ENCODE measurements around the gene RUNX3. TPM values are rescaled to one million over a fixed set of nuclear protein-coding genes. Genes with fewer than 3 reads are reported as not detected.
A peak's percentile ranks its signal among the peaks of the same experiment; 100 is the strongest.

The RUNX3 gene
- total RNA-seq, 1 donor from 2014 or later = 0.51 TPM

DNA sequence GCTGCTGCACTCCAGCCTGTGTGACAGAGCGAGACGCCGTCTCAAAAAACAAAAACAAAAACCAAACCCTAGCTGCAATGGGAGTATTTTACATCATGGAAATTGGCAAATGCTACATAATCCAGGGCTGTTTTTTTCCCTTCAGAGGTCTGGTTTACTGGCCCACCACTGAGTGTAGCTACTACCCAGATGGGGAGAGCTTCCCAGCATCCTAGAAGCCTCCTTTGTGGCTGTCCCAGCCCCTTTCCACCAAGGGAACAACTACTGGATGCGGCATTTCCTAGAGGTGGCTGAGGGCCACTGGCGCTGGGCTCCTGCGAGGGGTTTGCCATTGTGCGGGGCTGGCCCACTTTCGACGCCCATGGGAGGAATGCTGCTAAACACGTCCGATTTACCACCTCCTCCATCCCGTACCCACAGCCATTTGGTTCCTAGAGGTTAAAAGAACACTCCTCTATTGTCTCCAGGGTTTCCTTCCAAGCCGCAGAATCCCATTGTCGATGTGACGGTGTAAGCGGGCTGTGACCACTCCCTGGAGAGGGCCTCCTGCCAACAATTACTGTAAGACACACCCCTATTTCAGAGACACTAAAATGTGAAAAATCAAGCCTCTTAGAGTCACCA, 55.4 kb downstream of the RUNX3 start:
- intact Hi-C loops (cut with DNase I) = no loop called here
- DNase-seq (ENCODE audit: low spot score) = peak; percentile 56

DNA sequence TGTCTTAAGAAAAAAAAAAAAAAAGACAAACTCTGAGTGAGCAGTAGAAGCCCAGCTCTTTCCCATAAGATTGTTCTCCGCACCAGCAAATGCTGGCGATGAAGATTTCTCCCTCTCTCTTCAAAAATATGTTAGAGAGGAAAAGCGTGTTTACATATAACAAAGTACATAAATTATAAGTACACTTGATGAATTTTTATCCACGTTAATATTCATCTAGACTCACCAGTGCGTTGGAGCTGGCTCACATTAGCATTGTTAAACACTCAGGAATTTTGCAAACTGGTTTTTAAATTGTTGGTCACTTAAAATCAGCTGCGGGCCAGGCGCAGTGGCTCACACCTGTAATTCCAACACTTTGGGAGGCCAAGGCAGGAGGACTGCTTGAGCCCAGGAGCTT, 56.0 kb downstream of the RUNX3 start:
- DNase-seq (ENCODE audit: low spot score) = no peak
- intact Hi-C loops (cut with DNase I) = no loop called here

DNA sequence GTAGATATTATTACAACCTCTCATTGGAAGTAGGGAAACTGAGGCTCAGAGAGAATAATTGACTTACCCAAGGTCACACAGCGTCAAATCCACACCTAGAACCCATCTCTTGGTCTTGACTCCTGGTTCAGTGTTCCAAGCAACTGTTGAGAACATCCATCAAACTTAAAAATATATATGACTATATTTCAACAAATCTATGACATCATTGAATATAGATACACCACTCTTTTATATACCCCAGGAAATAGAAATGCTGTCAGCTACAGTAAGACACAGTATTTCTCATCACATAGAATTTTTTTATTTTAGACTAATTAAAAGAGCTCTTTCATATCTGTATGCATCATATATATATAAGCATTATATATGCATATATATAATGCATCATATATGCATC, 56.9 kb downstream of the RUNX3 start:
- intact Hi-C loops (cut with DNase I) = no loop called here
- no peak for DNase-seq (ENCODE audit: low spot score)

DNA sequence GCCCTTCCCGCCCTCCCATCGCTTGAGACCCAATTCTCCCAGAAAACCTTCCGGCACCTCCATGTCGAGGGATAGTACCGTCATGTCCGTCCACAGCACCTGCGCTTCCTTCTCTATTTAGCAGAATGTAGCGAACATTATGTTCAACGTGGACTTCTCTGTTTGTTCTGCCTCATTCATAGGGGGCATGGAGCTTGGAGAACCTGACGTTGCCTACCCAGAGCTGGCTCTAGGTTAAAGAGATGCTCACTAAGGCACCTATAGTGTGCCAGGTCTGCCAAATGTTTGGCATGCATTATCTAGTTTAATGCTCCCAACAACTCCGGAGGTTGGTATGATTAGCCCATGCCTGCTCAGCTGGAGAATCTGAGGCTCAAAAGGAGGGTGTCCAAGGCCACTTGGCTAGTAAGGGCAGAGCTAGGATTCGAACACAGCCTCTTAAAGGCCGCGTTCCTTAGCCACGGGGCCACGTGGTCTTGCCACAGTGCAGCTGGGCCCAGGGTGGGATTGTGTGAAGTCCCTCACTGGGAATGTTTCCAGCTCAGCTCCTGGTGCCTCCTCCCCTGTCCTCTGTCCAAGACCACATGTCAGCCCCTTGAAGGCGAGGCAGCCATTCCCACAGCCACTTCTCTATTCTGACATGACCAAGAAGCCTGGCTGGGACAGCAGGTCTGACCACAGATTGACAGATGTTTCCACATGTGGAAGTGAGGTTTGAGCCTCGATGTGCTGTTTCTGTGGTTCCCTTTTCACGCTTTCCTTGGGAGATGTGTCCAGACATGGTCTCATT, 57.8 kb downstream of the RUNX3 start:
- intact Hi-C loops (cut with DNase I) = no loop called here
- DNase-seq (ENCODE audit: low spot score) = no peak

DNA sequence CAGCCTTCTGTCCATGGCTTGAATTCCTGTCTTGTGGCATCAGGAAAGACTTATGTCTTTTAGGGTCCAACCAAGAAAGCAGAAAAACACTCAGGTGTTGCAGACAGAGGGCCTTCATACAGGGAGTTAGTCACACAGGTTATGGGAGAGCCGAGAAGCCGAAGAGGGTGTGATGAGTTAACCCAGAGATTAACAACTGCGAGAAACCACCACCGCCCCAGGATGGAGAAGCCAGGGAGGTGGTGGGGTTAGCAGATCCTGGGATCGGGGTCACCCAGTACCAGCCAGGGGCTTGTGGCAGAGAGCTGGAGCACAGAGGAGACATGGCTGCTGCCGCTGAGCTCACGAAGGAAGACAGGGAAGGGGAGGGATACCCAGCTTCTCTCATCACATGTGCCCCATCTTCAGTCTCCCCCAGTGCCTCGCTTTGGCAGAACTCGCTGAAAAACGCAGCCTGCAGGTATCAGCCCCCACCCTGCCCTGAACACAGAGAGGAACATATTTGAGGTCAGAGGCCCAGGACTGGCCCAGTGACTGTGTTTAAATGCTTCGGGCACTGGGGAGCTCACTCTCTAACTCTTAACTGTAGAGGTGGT, 58.7 kb downstream of the RUNX3 start:
- no peak for DNase-seq (ENCODE audit: low spot score)
- intact Hi-C loops (cut with DNase I) = no loop called here

DNA sequence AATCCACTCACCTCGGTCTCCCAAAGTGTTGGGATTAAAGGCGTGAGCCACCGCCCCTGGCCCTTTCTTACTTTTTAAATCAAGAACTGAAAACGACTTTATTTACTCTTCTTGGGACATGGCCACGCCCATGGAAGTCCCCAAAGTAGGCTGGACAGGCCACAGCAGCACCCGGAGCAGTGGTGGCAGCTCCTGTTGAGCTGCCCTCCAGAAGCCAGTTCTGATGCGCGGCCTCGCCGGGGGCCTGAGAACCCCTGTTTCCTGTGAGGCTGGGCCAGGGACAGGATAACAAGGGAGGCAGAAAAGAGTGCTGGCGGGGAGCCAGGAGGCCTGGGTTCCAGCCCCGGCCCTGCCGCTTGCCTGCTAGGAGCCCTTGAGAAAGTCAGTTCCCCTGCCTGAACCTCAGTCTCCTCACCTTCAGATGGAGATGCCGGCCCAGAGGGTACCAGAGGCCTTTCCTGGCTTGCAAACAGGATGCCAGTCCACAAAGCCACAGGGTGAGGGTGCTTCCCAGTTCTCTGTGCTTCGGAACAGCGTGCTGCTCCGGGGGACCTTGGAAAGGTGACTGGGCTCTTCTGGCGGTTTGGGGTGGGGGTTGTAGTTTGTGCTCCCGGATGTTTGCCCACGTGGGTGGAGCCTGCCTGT, 59.4 kb downstream of the RUNX3 start:
- intact Hi-C loops (cut with DNase I) = no loop called here
- no peak for DNase-seq (ENCODE audit: low spot score)

DNA sequence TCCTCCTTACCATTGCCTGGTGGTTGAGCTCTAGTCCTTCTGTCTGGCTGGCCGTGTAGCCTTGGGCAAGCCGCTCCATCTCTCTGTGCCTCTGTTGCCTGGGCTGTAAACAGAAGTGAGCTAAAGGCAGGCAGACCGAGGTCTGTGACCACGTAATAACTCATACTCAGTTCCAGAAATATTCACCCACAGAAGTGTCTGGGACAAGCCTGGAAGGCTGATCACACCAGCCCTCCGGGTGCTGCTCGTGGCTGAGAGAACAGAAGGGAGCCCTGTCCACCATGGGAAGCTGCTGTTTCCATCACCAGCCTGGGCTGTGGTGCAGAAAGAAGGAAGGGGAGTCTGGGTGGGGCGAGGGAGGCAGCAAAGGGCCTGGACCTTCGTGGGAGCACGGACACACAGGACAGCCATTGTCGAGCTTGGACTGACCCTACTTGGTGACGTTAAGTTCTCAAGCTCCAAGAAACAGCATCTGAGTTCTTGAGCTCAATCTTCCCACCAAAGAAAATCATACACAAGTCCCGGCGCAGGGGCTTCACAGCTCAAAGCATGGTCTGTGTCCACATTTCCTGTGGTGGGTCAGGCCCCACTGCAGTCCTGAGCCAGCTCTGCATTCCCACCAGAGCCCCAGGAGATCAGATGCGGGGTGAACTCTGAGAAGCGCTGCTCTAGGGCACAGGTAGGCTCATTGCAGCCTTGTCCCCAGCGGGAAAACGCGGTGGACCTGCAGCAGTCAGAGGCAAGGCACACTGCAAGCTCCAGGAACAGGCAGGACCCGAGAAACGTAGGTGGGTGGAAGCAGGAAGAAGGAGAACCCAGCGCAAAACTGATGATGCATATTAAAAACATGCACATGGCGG, 61.8 kb downstream of the RUNX3 start:
- DNase-seq (ENCODE audit: low spot score) = no peak

DNA sequence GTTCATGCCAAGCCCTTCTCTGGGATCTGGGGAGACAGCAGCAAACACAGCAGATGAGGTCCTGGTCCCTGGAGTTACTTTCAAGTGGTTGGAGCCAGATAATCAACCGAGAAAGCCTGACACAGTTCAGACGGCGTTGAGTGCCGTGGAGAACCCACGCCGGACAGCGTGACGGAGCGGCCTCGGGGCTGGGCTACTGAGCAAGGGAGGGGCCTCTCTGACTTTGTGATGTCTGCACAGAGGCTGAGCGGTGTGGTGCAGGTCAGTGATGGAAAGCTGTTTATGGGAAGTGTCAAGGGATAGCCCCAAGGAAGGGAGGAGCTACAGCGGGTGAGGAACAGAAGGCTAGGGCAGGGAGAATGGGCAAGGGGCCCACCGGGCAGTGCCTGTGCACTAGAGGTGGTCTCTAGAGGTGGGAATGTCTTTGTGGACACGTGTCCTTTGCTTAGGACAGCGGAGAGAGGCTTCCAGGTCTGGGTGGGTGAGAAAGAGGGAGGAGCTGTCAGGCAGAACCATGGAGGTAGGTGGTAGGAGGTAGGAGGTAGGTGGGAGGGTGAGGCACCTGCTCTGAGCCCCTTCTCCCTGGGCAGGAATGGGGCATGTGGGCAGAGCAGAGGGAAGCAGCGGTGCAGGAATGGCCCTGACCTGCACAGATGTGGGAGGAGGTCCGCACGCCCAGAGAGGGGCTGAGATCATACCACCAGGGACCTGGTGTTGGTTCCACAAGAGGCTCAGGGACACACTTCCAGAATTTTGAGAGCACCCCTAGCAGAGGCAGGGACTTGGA, 62.8 kb downstream of the RUNX3 start:
- DNase-seq (ENCODE audit: low spot score) = no peak
- intact Hi-C loops (cut with DNase I) = no loop called here

More for the DNA sequence above, 61.8 kb downstream of the RUNX3 start:
- intact Hi-C loops (cut with DNase I) = no loop called here

DNA sequence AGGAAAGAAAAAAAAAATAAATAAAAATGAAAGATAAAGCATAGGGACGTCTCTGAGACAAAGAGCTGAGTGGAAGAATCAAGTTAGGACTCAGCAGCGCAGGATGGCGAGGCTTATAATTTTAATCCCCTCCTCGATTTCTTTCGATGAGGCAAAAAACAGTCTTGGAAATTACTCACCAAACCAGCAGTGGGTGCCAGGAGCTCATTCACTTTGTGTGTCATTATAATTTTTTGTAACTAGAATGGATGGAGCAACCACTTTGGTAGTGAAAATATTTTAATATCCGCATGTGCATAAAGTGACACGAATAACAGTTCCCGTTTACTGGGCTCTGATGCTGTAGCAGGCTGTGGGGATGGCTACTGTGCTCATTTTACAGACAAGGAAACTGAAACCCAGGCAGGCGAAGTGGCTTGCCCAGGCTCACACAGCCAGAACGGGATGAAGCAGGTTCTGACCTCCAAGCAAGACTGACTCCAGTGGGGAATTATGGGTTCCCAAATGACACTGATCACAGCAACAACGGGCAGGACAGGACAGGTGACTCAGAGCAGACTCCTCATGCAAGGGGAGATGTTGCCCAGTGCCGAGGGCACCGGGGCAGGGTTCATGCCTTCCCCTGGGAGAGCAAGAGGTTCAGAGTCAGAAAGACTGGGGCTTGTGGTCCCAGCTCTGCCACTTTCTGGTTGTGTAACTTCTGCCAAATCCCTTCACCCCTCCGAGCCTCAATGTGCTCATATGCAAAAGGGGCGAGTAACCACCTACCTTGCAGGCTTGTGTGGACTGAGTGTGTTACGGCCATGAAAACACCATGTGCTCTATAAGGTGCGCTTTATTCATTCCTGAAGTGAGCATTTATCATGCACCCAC, 63.6 kb downstream of the RUNX3 start:
- intact Hi-C loops (cut with DNase I) = no loop called here
- DNase-seq (ENCODE audit: low spot score) = no peak

DNA sequence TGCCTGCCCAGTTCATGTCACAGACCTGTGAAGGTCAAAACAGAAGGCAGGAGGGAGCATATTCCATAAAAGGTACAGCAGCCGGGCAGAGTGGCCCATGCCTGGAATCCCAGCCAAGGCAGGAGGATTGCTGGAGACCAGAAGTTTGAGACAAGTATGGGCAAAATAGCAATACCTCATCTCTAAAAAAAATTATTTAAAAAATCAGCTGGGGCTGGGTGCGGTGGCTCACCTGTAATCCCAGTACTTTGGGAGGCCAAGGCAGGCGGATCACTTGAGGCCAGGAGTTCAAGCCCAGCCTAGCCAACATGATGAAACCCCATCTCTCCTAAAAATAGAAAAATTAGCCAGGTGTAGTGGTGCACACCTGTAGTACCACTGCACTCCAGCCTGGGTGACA, 64.5 kb downstream of the RUNX3 start:
- intact Hi-C loops (cut with DNase I) = no loop called here
- no peak for DNase-seq (ENCODE audit: low spot score)

DNA sequence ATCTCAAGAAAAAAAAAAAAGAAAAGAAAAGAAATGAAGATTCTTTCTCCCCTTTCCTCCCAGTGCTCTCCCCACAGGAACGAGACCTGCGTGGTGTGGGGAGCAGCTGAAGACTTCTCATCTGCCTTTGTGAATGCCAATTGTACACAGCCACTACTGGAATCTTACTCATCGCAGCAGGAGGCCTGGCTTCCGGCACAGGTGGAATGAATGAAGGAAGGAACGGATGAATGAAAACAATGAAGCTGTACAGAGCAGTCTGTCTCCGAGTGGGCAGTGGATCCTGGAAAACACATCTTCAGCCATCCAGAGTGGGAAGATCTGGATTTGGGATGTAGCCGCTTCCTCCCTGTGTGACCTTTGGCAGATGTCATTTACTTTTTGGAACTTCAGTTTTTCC, 64.9 kb downstream of the RUNX3 start:
- intact Hi-C loops (cut with DNase I) = no loop called here
- DNase-seq (ENCODE audit: low spot score) = no peak

DNA sequence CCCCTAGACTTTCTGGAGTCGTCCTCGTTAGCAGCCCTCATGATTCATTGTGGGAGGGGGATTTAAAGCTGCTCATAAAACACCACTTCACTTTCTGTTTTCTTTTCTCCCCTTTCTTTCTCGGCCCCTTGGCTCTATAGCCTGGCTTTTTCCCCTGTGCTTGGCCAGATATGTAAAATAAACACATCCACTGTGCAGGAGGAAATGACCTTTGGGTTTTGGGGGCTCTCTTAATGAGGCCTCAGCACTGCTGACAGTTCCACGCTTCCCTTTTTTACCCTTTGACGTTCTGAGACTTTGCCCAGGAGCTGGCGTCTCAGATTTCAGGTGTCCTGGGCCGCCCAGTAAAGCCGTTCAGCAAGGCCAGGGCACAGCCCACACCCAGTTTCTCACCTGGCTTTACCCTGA, 65.7 kb downstream of the RUNX3 start:
- DNase-seq (ENCODE audit: low spot score) = no peak
- intact Hi-C loops (cut with DNase I) = no loop called here

DNA sequence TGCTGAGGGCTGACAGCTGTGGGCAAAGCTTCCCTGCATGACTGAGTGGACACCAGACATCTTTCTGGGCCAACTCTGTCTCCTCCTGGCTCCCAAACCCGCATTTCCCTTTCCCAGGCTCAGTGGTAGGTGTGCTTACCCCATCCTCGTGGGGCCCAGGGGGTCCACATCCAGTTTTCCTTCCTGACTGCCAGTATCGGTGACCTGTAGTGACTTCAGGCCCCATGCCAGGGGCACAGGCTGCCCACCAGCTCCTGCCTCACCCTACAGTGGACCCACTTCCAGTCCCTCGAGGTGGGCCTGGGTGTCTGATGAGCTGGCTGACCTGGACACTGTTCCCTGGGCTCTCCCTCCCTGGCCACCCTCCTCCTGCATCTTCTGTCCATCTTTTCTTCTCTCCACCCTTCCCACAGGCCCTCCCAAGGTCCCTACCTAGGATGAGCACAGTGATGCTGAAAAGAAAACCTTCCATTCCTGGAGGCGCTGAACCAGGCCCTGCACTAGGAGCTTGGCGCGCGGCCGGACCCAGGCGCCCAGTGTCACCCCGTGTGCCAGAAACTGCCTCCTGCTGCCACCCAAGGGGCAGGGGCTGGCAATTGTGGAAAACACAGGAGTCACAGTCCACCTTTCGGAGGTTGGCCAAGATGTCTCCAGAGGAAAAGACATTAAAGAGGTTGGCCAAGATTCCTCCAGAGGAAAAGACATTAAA, 67.1 kb downstream of the RUNX3 start:
- intact Hi-C loops (cut with DNase I) = no loop called here
- no peak for DNase-seq (ENCODE audit: low spot score)

DNA sequence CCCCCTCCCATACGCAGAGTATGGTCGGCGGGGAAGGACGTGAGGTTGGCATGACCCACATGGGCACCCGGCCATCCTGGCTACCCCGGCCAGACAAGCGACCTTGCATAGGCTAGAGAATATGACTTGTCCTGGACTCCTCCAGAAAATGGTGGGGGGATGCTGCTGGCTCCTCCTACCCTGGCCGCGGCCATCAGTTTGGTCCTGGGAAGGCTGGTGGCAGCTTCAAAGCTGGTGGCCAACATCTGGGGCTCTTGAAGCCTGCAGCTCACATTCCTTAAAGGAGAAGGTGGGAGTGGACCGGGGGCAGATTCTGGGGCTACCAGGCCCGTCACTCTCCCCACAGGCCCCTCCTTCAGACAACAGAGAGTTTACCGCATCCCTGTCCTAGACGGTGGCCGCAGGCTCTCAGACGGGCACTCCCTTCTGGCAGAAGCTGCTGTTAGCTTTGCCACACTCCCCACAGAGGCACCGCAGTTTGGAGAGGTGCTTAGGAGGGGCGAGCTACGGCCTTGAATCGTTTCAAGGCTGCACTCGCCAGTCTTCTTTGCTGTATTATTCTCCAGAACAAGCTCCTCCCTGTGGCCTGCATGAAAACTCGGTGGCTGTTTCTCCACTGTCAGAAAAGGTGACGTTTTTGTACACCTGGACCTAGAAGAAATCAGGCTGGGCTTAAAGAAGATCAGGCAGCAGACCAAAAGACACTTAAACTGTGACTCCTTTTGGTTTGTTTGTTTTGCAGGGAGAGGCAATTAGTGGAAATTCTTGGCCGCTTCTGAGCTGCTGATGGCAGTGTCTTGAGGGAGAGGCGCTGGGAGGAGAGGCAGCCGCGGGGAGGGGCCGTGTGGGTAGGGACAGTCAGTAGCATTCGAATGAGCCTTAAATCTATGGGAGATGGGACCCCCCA, 68.0 kb downstream of the RUNX3 start:
- intact Hi-C loops (cut with DNase I) = no loop called here
- DNase-seq (ENCODE audit: low spot score) = no peak

DNA sequence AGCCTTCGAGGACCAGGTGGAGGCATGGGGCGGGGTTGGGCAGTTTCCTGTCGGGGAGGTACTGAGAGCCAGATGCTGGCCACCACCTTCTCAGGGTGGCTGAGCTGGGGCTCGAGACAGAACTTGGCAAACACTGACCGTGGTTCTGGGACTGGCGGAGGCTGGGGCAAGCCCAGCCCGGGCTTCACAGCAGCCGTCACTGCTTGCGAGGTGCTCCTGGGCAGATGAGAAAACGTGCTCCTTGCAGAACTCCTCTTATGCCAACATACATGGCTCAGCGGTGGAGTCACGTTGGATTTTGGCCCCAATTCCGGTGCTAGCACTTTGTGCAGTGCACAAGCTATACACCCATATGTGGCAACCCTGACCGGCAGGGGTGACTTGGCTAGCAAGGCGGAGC, 69.2 kb downstream of the RUNX3 start:
- DNase-seq (ENCODE audit: low spot score) = no peak
- intact Hi-C loops (cut with DNase I) = no loop called here

All from cardiac septum (tissue), 1 donor.